ENCODE data around the gene LSAMP. TPM values are rescaled to one million over a fixed set of nuclear protein-coding genes. Genes with fewer than 3 reads are reported as not detected.
"Not testable (repeated sequence)": the region's sequence is repeated elsewhere in the genome, so short reads cannot be mapped to it uniquely, and the experiment has no call there.

The LSAMP gene
- total RNA-seq, 1 donor from 2014 or later = 7.9 TPM

- DNase-seq = not testable (repeated sequence)
Measured at GRCh38 chr3:115791271-115792153, 653.8 kb downstream of the LSAMP start.

DNA sequence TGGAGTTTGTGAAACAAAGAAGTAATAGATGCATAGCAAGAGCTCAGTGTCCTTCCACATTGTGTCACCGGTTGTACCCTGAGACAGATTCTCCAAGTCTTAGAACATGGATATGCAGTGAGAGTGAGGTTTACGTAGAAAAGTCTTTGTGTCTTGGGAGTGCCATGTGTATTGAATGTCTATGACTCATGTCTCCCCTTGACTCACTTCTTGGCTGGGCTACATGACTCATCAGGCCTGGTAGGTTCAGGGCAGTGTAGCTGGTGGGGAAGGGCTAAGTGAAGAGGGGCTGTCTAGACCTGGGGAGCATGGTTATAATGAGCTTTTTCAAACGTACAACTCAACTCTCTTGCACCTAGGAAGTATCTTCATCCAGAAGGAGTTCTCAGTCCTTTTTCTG, 654.5 kb downstream of the LSAMP start:
- DNase-seq = peak; percentile 9

DNA sequence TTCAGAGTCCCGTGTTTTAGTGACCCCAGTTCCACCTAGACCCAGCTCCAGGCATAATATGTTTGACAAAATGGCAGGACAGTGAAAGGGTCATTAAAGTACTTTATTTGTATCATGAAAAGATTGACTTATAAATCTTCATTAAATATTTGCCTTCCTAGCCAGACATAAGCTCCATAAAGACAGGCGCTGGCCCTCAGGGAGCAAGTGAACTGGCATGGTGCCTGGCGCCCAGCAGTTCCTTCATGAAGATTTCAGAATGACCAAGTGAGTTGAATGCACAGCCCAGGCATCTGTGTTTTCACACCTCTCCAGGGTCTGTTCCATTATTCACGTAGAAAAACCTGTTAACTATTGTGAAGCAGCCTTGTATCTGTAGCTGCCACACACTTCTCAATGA, 655.8 kb downstream of the LSAMP start:
- DNase-seq = no peak

DNA sequence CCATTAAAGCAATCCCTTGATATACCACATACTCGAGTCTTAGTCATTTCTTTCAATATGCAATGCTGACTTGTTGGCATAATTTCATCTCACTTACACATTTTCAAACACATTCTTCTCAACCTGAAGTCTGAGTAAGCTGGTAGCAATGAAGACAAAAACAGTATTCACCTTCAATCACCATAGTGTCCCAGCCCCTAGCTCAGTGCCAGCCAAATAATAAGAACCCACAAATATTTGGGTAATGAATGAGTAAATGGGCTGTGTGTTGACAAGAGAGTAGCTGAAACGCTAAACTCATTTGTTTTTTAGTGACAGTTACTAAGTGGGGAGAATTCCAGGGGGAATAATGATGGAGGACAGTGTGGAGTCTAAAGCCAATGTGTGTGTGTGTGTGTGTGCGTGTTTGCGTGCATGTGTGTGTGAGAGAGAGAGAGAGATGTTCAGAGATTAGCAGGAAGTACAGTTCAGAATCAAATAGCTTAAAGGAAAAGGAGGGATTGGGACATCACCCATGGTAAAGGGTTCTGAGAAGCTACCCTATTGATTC, 656.3 kb downstream of the LSAMP start:
- peak; percentile 45 for DNase-seq

DNA sequence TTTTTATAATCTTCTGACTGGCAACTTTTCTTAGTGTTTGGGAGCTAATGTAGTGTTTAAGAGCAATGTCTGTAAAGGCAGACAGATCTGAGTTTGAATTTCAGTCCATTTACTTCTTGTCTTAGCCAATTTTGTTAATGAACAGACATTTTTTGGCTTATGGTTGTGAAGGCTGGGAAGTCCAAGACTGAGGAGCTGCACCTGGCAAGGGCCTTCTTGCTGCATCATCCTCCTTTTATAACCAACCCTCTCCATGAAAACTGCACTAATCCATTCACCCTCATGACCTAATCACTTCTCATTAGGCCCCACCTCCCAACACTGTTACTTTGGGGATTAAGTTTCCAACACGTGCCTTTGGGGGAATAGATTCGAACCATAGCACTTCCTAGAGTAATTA, 657.5 kb downstream of the LSAMP start:
- DNase-seq = no peak

DNA sequence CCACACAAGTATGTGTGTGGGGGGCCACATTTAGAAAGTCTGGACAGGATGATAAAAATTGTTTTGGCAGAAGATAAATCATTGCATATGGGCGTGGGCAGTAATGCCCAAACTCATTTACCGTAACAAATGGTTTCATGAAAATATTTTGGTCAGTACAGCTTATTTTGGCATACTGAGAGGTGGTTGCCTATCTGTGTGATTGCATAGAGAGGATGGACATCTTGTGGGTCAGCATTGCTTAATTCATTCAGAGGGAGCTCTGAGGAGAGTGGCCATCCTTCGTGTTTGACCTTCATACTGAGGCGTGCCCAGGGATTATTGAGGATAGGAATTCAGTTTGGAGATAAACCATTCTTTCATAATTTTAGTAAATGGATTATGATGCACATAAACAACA, 659.5 kb downstream of the LSAMP start:
- no peak for DNase-seq

- peak; percentile 92 for DNase-seq
Measured at GRCh38 chr3:115784739-115785536, 660.3 kb downstream of the LSAMP start.

- peak; percentile 92 for DNase-seq
Measured at GRCh38 chr3:115783938-115784738, 661.1 kb downstream of the LSAMP start.

DNA sequence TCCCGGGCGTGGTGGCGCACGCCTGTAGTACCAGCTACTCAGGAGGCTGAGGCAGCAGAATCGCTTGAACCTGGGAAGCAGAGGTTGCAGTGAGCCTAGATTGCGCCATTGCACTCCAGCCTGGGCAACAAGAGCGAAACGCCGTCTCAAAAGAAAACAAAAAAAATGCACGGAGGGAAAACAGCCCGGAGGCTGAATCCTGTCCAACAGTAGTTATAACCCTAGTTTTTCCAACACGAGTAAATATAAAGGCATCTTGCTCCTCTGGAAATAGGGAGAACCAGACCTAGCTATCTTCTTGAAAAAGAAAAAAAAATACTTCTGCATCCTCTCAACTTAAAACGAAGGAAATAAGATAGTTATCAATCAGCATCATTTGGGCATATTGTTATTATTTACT, 661.9 kb downstream of the LSAMP start:
- not testable (repeated sequence) for DNase-seq

GRCh38 chr3:115779011-115779410, 666.3 kb downstream of the LSAMP start:
- DNase-seq = no peak

DNA sequence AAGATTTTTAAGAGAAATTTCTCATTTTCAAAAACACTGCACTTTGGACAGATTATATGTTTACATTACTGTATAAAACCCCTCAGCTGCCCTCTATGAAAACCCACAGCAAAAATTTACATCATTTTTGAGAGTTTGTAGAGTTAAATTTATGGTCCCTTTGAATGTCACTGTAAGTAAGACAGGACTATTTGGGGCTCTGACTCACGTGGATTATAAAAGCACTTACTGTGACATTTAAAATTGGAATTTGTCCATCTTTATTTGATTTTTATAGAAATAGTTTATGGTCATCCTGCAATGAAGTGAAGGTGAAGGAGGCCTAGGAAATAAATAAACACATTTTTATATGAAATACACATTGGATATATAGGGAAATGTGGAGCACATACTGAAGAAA, 672.3 kb downstream of the LSAMP start:
- DNase-seq = no peak

- DNase-seq = no peak
Measured at GRCh38 chr3:115768661-115769060, 676.6 kb downstream of the LSAMP start.

GRCh38 chr3:115766587-115767482, 678.5 kb downstream of the LSAMP start:
- DNase-seq = no peak

GRCh38 chr3:115761927-115762305, 683.4 kb downstream of the LSAMP start:
- no peak for DNase-seq

- no peak for DNase-seq
Measured at GRCh38 chr3:115760716-115761115, 684.6 kb downstream of the LSAMP start.

DNA sequence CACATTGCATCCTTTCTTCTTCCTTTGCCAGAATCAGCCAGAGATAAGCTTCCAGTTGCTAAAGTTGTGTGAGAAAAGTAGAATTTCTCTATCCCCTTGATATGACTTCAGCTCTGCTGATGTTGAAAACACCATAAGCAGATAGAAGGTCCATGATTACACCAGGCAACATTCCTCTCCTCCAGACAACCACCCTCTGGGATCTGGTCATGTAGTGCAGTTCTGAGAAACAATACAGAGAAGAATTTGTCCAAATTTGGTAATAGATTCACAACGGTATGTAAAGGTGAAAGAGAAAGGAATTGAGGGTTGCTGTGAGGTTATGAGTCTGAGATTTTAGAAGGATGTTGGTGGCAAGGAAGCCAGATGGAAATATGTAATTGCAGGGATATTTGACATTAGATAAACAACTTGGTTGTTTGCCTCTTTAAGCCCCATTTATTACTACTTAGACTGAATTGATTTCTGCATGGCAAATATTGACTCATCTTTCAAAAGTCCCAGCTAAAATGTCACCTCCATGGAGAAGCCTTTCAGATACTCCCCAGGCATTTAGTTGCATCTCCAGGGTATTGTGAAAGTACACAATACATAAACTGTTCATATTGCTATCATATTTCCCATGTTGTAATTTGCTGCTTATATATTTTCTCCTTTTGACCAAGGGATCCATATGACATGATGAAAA, 687.1 kb downstream of the LSAMP start:
- no peak for DNase-seq

DNA sequence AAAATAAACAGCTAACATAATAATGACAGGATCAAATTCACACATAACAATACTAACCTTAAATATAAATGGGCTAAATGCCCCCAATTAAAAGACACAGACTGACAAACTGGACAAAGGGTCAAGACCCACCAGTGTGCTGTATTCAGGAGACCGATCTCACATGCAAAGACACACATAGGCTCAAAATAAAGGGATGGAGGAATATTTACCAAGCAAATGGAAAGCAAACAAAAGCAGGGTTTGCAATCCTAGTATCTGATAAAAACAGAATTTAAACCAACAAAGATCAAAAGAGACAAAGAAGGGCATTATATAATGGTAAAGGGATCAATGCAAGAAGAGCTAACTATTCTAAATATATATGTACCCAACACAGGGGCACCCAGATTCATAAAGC, 692.3 kb downstream of the LSAMP start:
- not testable (repeated sequence) for DNase-seq

Measured in skin of body (tissue), 2 donors.